Mesenchymal stem cell (in vitro differentiated cells and primary cell): ENCODE results near the gene EPHA2.

Experiments used
- DNase-seq: peaks from one replicate; pipeline ENCODE4 v3.0.0-alpha.2; 2013
- H2AFZ ChIP-seq: one replicate; pipeline ENCODE4 v1.6.1; 2013; ENCODE audit warnings: low read depth, mild to moderate bottlenecking, control low read depth, inconsistent platforms, low read length, moderate library complexity
- H2AK5ac ChIP-seq: 2 replicates; pipeline ENCODE4 v1.6.1; 2013; ENCODE audit warnings: low read length, moderate library complexity, mild to moderate bottlenecking, inconsistent platforms; ENCODE audit not compliant: severe bottlenecking
- H2BK120ac ChIP-seq: one replicate; pipeline ENCODE4 v1.6.1; 2013; ENCODE audit warnings: low read depth, mild to moderate bottlenecking, inconsistent platforms, low read length, moderate library complexity
- H2BK12ac ChIP-seq, 2 experiments: one replicate each; pipeline ENCODE4 v1.6.1; 2013; ENCODE audit warnings: inconsistent platforms in 2 of 2, low read length in 2 of 2, mild to moderate bottlenecking in 2 of 2, moderate library complexity in 2 of 2, control low read depth in 1 of 2
- H2BK15ac ChIP-seq: one replicate; pipeline ENCODE4 v1.6.1; 2013; ENCODE audit warnings: mild to moderate bottlenecking, low read depth, inconsistent platforms; ENCODE audit not compliant: poor library complexity, severe bottlenecking
- H2BK5ac ChIP-seq: 2 replicates; pipeline ENCODE4 v1.6.1; 2013; ENCODE audit warnings: low read depth, mild to moderate bottlenecking, low read length, control low read depth, inconsistent platforms; ENCODE audit not compliant: poor library complexity, severe bottlenecking
- H3K14ac ChIP-seq, 2 experiments: one replicate each; pipeline ENCODE4 v1.6.1; 2013; ENCODE audit warnings: inconsistent platforms in 2 of 2, low read length in 2 of 2, control low read depth in 1 of 2, mild to moderate bottlenecking in 1 of 2, moderate library complexity in 1 of 2
- H3K18ac ChIP-seq, 2 experiments: one replicate each; pipeline ENCODE4 v1.6.1; 2013; ENCODE audit warnings: inconsistent platforms in 2 of 2, low read length in 2 of 2, control low read depth in 1 of 2, low read depth in 1 of 2, mild to moderate bottlenecking in 1 of 2
- H3K23ac ChIP-seq, 2 experiments: one replicate each; pipeline ENCODE4 v1.6.1; 2013; ENCODE audit warnings: inconsistent platforms in 2 of 2, low read length in 2 of 2, mild to moderate bottlenecking in 2 of 2, moderate library complexity in 2 of 2, control low read depth in 1 of 2
- H3K27ac ChIP-seq: 2 replicates; pipeline ENCODE4 v1.5.1; 2013; ENCODE audit warnings: mild to moderate bottlenecking, moderate library complexity, low read length, control low read depth, inconsistent platforms; ENCODE audit not compliant: poor library complexity, severe bottlenecking
- H3K27me3 ChIP-seq, 2 experiments: 2 replicates each; pipeline versions ENCODE4 v1.6.1 to v1.7.0; 2013; ENCODE audit warnings: low read length in 2 of 2, mild to moderate bottlenecking in 2 of 2, moderate library complexity in 2 of 2, control low read depth in 1 of 2, inconsistent platforms in 1 of 2; ENCODE audit not compliant: control insufficient read depth in 1 of 2, insufficient read depth in 1 of 2
- H3K36me3 ChIP-seq, 2 experiments: 2 replicates each; pipeline versions ENCODE4 v1.6.1 to v1.7.0; 2013; ENCODE audit warnings: low read length in 2 of 2, control low read depth in 1 of 2, inconsistent platforms in 1 of 2, low read depth in 1 of 2, mild to moderate bottlenecking in 1 of 2; ENCODE audit not compliant: insufficient read depth in 2 of 2, control insufficient read depth in 1 of 2
- H3K4ac ChIP-seq, 2 experiments: one replicate each; pipeline ENCODE4 v1.6.1; 2013; ENCODE audit warnings: inconsistent platforms in 2 of 2, low read length in 2 of 2, mild to moderate bottlenecking in 2 of 2, moderate library complexity in 2 of 2, control low read depth in 1 of 2, low read depth in 1 of 2
- H3K4me1 ChIP-seq: 2 replicates; pipeline ENCODE4 v1.6.1; 2013; ENCODE audit warnings: low read depth, low read length, control low read depth; ENCODE audit not compliant: control insufficient read depth, insufficient read depth
- H3K4me2 ChIP-seq: 2 replicates; pipeline ENCODE4 v1.6.1; 2013; ENCODE audit warnings: low read length, mild to moderate bottlenecking, inconsistent platforms; ENCODE audit not compliant: poor library complexity, severe bottlenecking
- H3K4me3 ChIP-seq, 2 experiments: 2 replicates each; pipeline versions ENCODE4 v1.5.1 to v1.7.0; 2013; ENCODE audit warnings: low read length in 2 of 2, mild to moderate bottlenecking in 2 of 2, control low read depth in 1 of 2, low read depth in 1 of 2; ENCODE audit not compliant: insufficient read depth in 1 of 2
- H3K79me1 ChIP-seq: replicated peaks from 2 replicates; pipeline ENCODE4 v1.6.1; 2013; ENCODE audit warnings: mild to moderate bottlenecking, control low read depth, low read length, inconsistent platforms; ENCODE audit not compliant: poor library complexity, severe bottlenecking
- H3K9ac ChIP-seq: 2 replicates; pipeline ENCODE4 v1.7.0; 2013; ENCODE audit warnings: mild to moderate bottlenecking, low read length, moderate library complexity
- H3K9me3 ChIP-seq: 2 replicates; pipeline ENCODE4 v1.7.0; 2013; ENCODE audit warnings: mild to moderate bottlenecking, low read length; ENCODE audit not compliant: control insufficient read depth
- H4K8ac ChIP-seq: one replicate; pipeline ENCODE4 v1.6.1; 2013; ENCODE audit warnings: inconsistent platforms, mild to moderate bottlenecking, low read length, moderate library complexity
- H4K91ac ChIP-seq: one replicate; pipeline ENCODE4 v1.6.1; 2013; ENCODE audit warnings: mild to moderate bottlenecking, low read length, inconsistent platforms
- WGBS: methylation state at CpG from one replicate; pipeline ENCODE4 v1.1.7; 2013; ENCODE audit warnings: mixed read lengths; 5-methylcytosine and 5-hydroxymethylcytosine counted together

EPHA2 gene

DNA sequence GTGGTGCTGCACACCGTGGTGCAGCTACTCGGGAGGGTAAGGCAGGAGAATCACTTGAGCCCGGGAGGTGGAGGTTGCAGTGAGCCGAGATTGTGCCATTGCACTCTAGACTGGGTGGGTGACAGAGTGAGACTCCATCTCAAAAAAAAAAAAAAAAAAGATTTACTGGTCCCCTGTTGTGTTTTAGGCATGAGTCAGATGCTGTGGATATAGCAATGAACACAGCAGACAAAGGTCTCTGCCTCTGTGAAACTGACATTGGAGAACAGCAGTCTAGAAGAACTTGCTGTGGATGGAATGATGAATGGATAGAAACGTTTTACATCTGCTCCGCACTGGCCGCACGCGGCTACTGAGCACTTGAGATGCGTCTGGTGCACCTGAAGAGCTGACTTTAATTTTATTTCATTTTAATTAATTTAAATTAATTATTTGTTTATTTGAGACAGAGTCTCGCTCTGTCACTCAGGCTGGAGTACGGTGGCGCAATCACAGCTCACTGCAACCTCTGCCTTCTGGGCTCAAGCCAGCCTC lies 24.5 kb upstream of the EPHA2 start:
- Histone ChIP-seq H2AFZ (no peak overlapping the region), H3K4ac (no peak overlapping the region), H2AK5ac (no peak overlapping the region), H3K18ac (peak overlapping the region in 1 of 2 experiments; percentile 58), H3K23ac (no peak overlapping the region), H3K4me3 (no peak overlapping the region), H3K9me3 (no peaks in the 10 kb centered on the region), H3K36me3 (no peaks in the 10 kb centered on the region), H2BK120ac (no peak overlapping the region), H2BK5ac (no peak overlapping the region), H2BK12ac (peak overlapping the region; percentile 28 to 74), H3K14ac (no peak overlapping the region), H2BK15ac (no peak overlapping the region), H3K27me3 (no peaks in the 10 kb centered on the region), H3K27ac (peak overlapping the region; percentile 98), H4K91ac (no peak overlapping the region), H3K4me2 (no peak overlapping the region), H3K4me1 (peaks cover 66% of the 10 kb centered on the region), H3K9ac (peak overlapping the region; percentile 85), H4K8ac (no peak overlapping the region), H3K79me1 (peaks cover 11% of the 10 kb centered on the region)
- 61% methylated on average over 8 of the region's 13 CpGs for whole genome bisulfite sequencing
- peak; percentile 71 for DNase-seq

DNA sequence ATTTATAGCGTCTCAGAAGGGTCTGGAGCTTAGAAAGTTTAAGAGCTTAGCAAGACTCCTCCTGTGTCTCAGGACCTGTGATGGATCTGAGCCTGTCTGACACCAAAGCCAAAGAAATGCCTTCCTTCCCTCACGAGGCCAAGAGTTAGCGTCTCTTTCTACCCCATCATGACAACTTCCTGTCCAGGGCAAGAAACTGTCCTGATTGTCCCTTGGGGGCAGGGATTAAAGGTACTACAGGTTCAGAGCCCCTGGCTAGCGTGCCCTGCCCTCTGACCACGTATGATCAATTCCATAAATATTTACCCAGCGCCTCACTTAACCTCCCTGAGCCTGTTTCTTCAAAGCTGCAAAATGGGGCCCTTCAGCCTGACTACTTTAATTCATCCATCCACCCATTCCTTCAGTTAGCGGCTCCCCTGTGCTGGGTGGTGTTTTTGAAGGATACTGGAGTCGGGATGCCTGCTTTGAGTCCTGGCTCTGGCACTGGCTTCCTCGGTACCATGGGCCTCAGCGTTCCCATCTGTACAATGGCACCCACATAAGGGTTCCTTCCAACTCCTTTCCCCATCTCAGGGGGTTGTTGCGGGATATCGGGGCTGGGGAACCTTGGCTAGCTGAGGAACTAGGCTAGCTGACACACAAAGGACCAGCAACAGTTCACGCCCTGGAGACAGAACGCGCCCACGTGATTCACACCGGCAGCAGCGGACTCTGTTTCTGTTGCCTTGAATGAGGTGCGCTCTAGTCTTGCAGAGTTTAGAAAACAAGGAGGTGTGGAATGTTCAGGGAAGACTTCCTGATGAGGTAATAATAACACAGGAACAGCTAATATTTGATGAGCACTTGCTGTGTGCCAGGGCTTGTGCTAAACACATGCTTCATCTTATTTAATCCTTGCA lies 23.0 kb upstream of the EPHA2 start:
- H3K79me1 ChIP-seq, result peaks cover 7% of the 10 kb centered on the region
- no peak overlapping the region for H3K4me2 ChIP-seq
- no peaks in the 10 kb centered on the region for H3K27me3 ChIP-seq
- WGBS, result 68% methylated on average over 19 of the region's 19 CpGs
- H4K91ac ChIP-seq, result no peak overlapping the region
- no peak overlapping the region for H3K23ac ChIP-seq
- peak overlapping the region; percentile 29 for H2BK15ac ChIP-seq
- peak overlapping the region; percentile 54 to 99 for H2BK12ac ChIP-seq
- no peak overlapping the region for H3K9ac ChIP-seq
- H3K4ac ChIP-seq, result peak overlapping the region; percentile 40 to 76
- peak overlapping the region in 1 of 2 experiments; percentile 44 for H3K14ac ChIP-seq
- H3K9me3 ChIP-seq, result no peaks in the 10 kb centered on the region
- H3K36me3 ChIP-seq, result no peaks in the 10 kb centered on the region
- H4K8ac ChIP-seq, result no peak overlapping the region
- no peak overlapping the region for H2AFZ ChIP-seq
- peak overlapping the region; percentile 85 for H2AK5ac ChIP-seq
- H3K18ac ChIP-seq, result peak overlapping the region; percentile 56 to 81
- no peak overlapping the region for H3K4me3 ChIP-seq
- peak overlapping the region; percentile 66 for H3K27ac ChIP-seq
- peak; percentile 75 for DNase-seq
- no peak overlapping the region for H2BK120ac ChIP-seq
- peak overlapping the region; percentile 67 for H2BK5ac ChIP-seq
- H3K4me1 ChIP-seq, result peaks cover 69% of the 10 kb centered on the region

- no peak overlapping the region for H3K4me2 ChIP-seq
- no peak overlapping the region for H3K4me3 ChIP-seq
- peak overlapping the region; percentile 82 for H2BK15ac ChIP-seq
- no peak overlapping the region for H2BK5ac ChIP-seq
- peak overlapping the region; percentile 99 for H4K91ac ChIP-seq
- peak overlapping the region in 1 of 2 experiments; percentile 35 for H3K14ac ChIP-seq
- no peaks in the 10 kb centered on the region for H3K9me3 ChIP-seq
- H3K9ac ChIP-seq, result no peak overlapping the region
- H2BK12ac ChIP-seq, result peak overlapping the region; percentile 70 to 75
- no peaks in the 10 kb centered on the region for H3K27me3 ChIP-seq
- H3K18ac ChIP-seq, result peak overlapping the region; percentile 77 to 93
- peaks cover 4% of the 10 kb centered on the region for H3K79me1 ChIP-seq
- H4K8ac ChIP-seq, result peak overlapping the region; percentile 80
- no peak overlapping the region for H2AFZ ChIP-seq
- peak overlapping the region; percentile 65 for H2BK120ac ChIP-seq
- H3K23ac ChIP-seq, result no peak overlapping the region
- peak overlapping the region; percentile 64 to 79 for H3K4ac ChIP-seq
- no peak for DNase-seq
- peaks cover 73% of the 10 kb centered on the region for H3K4me1 ChIP-seq
- peak overlapping the region; percentile 98 for H2AK5ac ChIP-seq
- no peak overlapping the region for H3K27ac ChIP-seq
- WGBS, result 96% methylated on average over 3 of the region's 4 CpGs
- H3K36me3 ChIP-seq, result no peaks in the 10 kb centered on the region
Measured at GRCh38 chr1:16177306-16177705, 21.4 kb upstream of the EPHA2 start.

GRCh38 chr1:16176653-16177052 lies 20.8 kb upstream of the EPHA2 start:
- Histone ChIP-seq H4K8ac (peak overlapping the region; percentile 69), H3K9ac (peak overlapping the region; percentile 84), H3K4me2 (no peak overlapping the region), H3K4me1 (peaks cover 69% of the 10 kb centered on the region), H3K36me3 (no peaks in the 10 kb centered on the region), H3K23ac (no peak overlapping the region), H3K27me3 (no peaks in the 10 kb centered on the region), H3K14ac (peak overlapping the region in 1 of 2 experiments; percentile 19), H2AFZ (no peak overlapping the region), H3K4me3 (no peak overlapping the region), H3K9me3 (no peaks in the 10 kb centered on the region), H3K18ac (peak overlapping the region; percentile 77 to 93), H2BK12ac (peak overlapping the region; percentile 70 to 75), H4K91ac (peak overlapping the region; percentile 99), H3K79me1 (peaks cover 4% of the 10 kb centered on the region), H3K4ac (peak overlapping the region; percentile 64 to 79), H2BK15ac (peak overlapping the region; percentile 62), H2BK5ac (peak overlapping the region; percentile 57), H2BK120ac (peak overlapping the region; percentile 65), H3K27ac (peak overlapping the region; percentile 91), H2AK5ac (peak overlapping the region; percentile 98)
- 83% methylated on average over 7 of the region's 7 CpGs for WGBS
- no peak for DNase-seq
